ENCODE measurements around the gene GRHL3. TPM values are rescaled to one million over a fixed set of nuclear protein-coding genes. Genes with fewer than 3 reads are reported as not detected.

Gene GRHL3
- total and polyA plus RNA-seq, 5 donors from 2014 or later = not detected

DNA sequence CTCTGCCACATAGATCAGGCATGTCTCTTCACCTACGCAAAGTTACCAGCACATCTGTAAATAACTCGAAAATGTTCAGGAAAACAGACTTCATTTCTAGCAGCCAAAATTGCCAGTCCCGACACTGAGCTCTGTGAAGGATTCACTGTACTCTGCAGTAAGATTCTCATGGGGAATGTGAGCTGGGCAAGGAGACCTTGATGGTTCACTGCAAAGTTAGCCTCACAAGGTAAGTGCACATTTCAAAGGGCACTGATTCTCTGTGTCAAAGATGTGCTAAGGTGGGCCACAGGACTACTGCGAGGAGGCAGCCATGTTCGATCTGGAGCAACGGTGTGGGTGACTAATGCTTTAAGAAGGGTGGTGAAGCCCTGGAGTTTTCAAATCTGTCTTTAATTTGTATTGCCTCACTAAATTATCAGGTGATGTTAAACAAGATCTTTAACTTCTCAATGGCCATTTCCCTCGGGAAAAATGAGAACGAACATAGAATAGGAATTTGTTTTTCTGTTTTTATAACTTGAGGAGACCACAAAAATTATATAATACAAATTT is 69.3 kb downstream of the GRHL3 start:
- DNase-seq (no peak), ATAC-seq (ENCODE audit: low read depth in 2 of 2) (no peak)
- no peak overlapping the region for H3K4me3 ChIP-seq (ENCODE audit: low read depth, low read length)
- no peak overlapping the region for H3K27ac ChIP-seq (ENCODE audit: insufficient read depth, low read length, poor library complexity, severe bottlenecking)
- Mint-ChIP-seq H3K4me3 (no peak overlapping the region), H3K27me3 (no peaks in the 10 kb centered on the region), H3K27ac (no peak overlapping the region), H3K36me3 (peaks cover 3% of the 10 kb centered on the region), H3K4me1 (peaks cover 28 to 50% (median 38%) of the 10 kb centered on the region in 4 donors), H3K9me3 (no peaks in the 10 kb centered on the region)
- H3K9me3 ChIP-seq (ENCODE audit: control insufficient read depth in 2 of 2, low read length in 2 of 2) = no peaks in the 10 kb centered on the region
- H3K36me3 ChIP-seq (ENCODE audit: control insufficient read depth, insufficient read depth, low read length) = no peaks in the 10 kb centered on the region
- peaks cover 43% of the 10 kb centered on the region for H3K4me1 ChIP-seq (ENCODE audit: control insufficient read depth, insufficient read depth, low read length, poor library complexity, severe bottlenecking)
- no peaks in the 10 kb centered on the region for H3K27me3 ChIP-seq (ENCODE audit: control insufficient read depth, insufficient read depth, low read length)

GRCh38 chr1:24389231-24389678 is 70.1 kb downstream of the GRHL3 start:
- Histone ChIP-seq H3K9me3 (ENCODE audit: control insufficient read depth in 2 of 2, low read length in 2 of 2) (no peaks in the 10 kb centered on the region), H3K27me3 (ENCODE audit: control insufficient read depth, insufficient read depth, low read length) (no peaks in the 10 kb centered on the region), H3K4me3 (ENCODE audit: low read depth, low read length) (no peak overlapping the region), H3K36me3 (ENCODE audit: control insufficient read depth, insufficient read depth, low read length) (no peaks in the 10 kb centered on the region), H3K27ac (ENCODE audit: insufficient read depth, low read length, poor library complexity, severe bottlenecking) (no peak overlapping the region), H3K4me1 (ENCODE audit: control insufficient read depth, insufficient read depth, low read length, poor library complexity, severe bottlenecking) (peaks cover 47% of the 10 kb centered on the region)
- DNase-seq = no peak
- H3K27me3 Mint-ChIP-seq = no peaks in the 10 kb centered on the region
- no peaks in the 10 kb centered on the region for H3K9me3 Mint-ChIP-seq
- ATAC-seq (ENCODE audit: low read depth in 2 of 2) = no peak
- no peak overlapping the region for H3K4me3 Mint-ChIP-seq
- no peak overlapping the region for H3K27ac Mint-ChIP-seq
- peaks cover 3% of the 10 kb centered on the region for H3K36me3 Mint-ChIP-seq
- H3K4me1 Mint-ChIP-seq = peaks cover 28 to 50% (median 38%) of the 10 kb centered on the region in 4 donors

- H3K4me3 Mint-ChIP-seq = peak overlapping the region; percentile 85 to 96 (median 88)
- ATAC-seq (ENCODE audit: low read depth in 2 of 2) = peak; percentile 65 to 73
- H3K27ac Mint-ChIP-seq = peak overlapping the region; percentile 96 to 98 (median 98)
- no peaks in the 10 kb centered on the region for H3K27me3 ChIP-seq (ENCODE audit: control insufficient read depth, insufficient read depth, low read length)
- H3K9me3 Mint-ChIP-seq = no peaks in the 10 kb centered on the region
- H3K27ac ChIP-seq (ENCODE audit: insufficient read depth, low read length, poor library complexity, severe bottlenecking) = peak overlapping the region; percentile 88
- DNase-seq = peak; percentile 59 to 86 (median 71)
- peak overlapping the region; percentile 88 for H3K4me3 ChIP-seq (ENCODE audit: low read depth, low read length)
- peaks cover 22 to 36% (median 29%) of the 10 kb centered on the region in 4 donors for H3K4me1 Mint-ChIP-seq
- peaks cover 29% of the 10 kb centered on the region for H3K4me1 ChIP-seq (ENCODE audit: control insufficient read depth, insufficient read depth, low read length, poor library complexity, severe bottlenecking)
- no peaks in the 10 kb centered on the region for H3K9me3 ChIP-seq (ENCODE audit: control insufficient read depth in 2 of 2, low read length in 2 of 2)
- H3K27me3 Mint-ChIP-seq = no peaks in the 10 kb centered on the region
- H3K36me3 Mint-ChIP-seq = peaks cover 3% of the 10 kb centered on the region
- no peaks in the 10 kb centered on the region for H3K36me3 ChIP-seq (ENCODE audit: control insufficient read depth, insufficient read depth, low read length)
These were observed 72.0 kb downstream of the GRHL3 start for GRCh38 chr1:24390924-24391782.

DNA sequence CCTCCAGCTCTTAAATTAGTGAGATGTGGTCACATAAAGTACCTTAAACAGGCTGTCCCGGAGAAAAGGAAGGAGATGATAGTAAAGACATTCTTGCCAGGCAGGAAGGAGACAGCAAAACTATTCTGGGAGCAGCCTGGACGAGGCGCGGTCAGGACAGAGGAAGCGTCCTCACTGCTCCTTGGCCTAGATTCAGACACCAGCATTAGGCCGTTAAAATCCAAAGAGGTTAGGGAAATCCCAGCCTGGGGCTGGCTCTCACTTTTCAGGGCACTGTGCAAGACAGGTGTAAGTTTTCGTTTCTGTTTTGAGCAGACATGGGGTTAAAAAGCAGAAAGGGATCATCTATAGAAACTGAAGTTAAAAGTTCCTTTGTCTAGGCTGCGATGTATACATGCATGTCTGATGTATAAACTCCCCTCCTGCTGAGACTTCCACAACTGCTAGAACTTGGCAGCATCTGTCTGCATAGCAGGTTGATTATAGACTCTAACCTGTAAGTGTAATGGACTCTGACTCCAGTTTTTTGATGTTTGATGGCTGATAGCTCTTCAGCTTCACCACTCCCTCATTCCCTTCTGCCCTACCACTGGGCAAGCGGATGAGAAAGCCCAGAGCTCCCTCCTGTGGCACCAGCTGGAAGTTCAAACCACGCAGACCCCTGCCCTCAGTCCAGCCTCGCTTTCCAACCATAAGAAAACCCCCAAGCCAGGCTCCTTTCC is 72.9 kb downstream of the GRHL3 start:
- H3K27ac Mint-ChIP-seq = peak overlapping the region; percentile 96 to 98 (median 98)
- Histone ChIP-seq H3K4me3 (ENCODE audit: low read depth, low read length) (peak overlapping the region; percentile 88), H3K9me3 (ENCODE audit: control insufficient read depth in 2 of 2, low read length in 2 of 2) (no peaks in the 10 kb centered on the region), H3K4me1 (ENCODE audit: control insufficient read depth, insufficient read depth, low read length, poor library complexity, severe bottlenecking) (peaks cover 29% of the 10 kb centered on the region), H3K27ac (ENCODE audit: insufficient read depth, low read length, poor library complexity, severe bottlenecking) (peak overlapping the region; percentile 88), H3K36me3 (ENCODE audit: control insufficient read depth, insufficient read depth, low read length) (no peaks in the 10 kb centered on the region), H3K27me3 (ENCODE audit: control insufficient read depth, insufficient read depth, low read length) (no peaks in the 10 kb centered on the region)
- peaks cover 3% of the 10 kb centered on the region for H3K36me3 Mint-ChIP-seq
- peak; percentile 73 to 75 for ATAC-seq (ENCODE audit: low read depth in 2 of 2)
- peak; percentile 38 to 80 (median 60) for DNase-seq
- H3K4me3 Mint-ChIP-seq = peak overlapping the region; percentile 85 to 96 (median 88)
- H3K4me1 Mint-ChIP-seq = peaks cover 22 to 34% (median 26%) of the 10 kb centered on the region in 4 donors
- H3K9me3 Mint-ChIP-seq = no peaks in the 10 kb centered on the region
- H3K27me3 Mint-ChIP-seq = no peaks in the 10 kb centered on the region

DNA sequence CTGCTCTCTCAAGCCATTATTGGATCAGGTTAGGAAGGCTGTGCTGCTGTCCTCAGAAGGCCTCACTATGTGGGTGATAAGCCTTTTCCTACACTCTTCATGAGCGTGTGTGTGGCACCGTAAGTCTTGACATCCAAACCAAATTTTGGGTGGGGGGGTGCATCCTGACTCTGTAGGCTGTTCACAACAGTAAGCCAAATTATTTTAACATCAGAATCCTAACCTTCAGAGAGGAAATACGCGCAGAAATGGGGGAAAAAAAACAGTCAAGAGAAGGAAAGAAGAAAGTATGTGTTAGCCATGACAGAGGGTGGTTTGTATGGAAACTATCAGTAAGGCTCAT is 73.4 kb downstream of the GRHL3 start:
- DNase-seq (no peak), ATAC-seq (ENCODE audit: low read depth in 2 of 2) (no peak)
- Mint-ChIP-seq H3K9me3 (no peaks in the 10 kb centered on the region), H3K4me3 (peak overlapping the region in 3 of 4 donors; percentile 85 to 89 (median 86)), H3K27ac (peak overlapping the region; percentile 96 to 98 (median 98)), H3K36me3 (peaks cover 3% of the 10 kb centered on the region), H3K4me1 (peaks cover 25 to 34% (median 26%) of the 10 kb centered on the region in 4 donors), H3K27me3 (no peaks in the 10 kb centered on the region)
- Histone ChIP-seq H3K4me1 (ENCODE audit: control insufficient read depth, insufficient read depth, low read length, poor library complexity, severe bottlenecking) (peaks cover 29% of the 10 kb centered on the region), H3K9me3 (ENCODE audit: control insufficient read depth in 2 of 2, low read length in 2 of 2) (no peaks in the 10 kb centered on the region), H3K27ac (ENCODE audit: insufficient read depth, low read length, poor library complexity, severe bottlenecking) (peak overlapping the region; percentile 88), H3K27me3 (ENCODE audit: control insufficient read depth, insufficient read depth, low read length) (no peaks in the 10 kb centered on the region), H3K4me3 (ENCODE audit: low read depth, low read length) (peak overlapping the region; percentile 88), H3K36me3 (ENCODE audit: control insufficient read depth, insufficient read depth, low read length) (no peaks in the 10 kb centered on the region)

DNA sequence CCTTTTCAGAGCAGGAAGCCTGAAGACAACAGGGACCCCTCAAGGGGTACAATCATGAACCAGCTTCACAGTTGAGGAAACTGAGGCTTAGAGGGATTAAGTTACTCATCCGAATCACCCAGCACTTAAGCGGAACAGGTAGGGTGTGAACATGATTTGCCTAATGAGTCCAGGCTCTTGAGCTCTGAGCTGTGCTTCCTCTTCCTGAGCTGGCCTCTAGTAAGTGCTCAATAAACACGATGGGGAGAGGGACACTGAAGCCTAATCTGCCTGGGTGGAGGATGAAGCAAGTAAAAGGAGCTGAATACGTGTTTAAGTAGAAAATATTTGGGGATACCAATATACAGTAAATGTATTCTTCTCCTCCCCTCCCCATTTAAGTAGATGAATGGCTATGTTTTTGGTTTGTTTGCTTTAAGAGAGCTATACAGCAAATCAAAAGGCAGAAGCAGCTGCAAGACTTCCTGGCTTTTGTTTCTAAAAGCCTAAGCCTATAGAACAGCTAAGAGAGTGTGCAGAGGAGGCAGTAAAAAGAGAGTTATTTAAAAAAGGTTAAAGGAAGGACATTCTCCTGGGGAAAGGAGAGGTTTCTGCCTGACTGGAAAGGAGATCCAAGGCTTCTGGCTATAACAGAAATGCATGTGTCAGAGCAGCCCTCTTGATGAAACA is 74.0 kb downstream of the GRHL3 start:
- Mint-ChIP-seq H3K4me1 (peaks cover 25 to 34% (median 26%) of the 10 kb centered on the region in 4 donors), H3K27me3 (no peaks in the 10 kb centered on the region), H3K4me3 (peak overlapping the region in 2 of 4 donors; percentile 14 to 85), H3K9me3 (no peaks in the 10 kb centered on the region), H3K27ac (peak overlapping the region; percentile 58 to 96 (median 88)), H3K36me3 (peaks cover 3% of the 10 kb centered on the region)
- no peak for ATAC-seq (ENCODE audit: low read depth in 2 of 2)
- H3K9me3 ChIP-seq (ENCODE audit: control insufficient read depth in 2 of 2, low read length in 2 of 2) = no peaks in the 10 kb centered on the region
- H3K4me1 ChIP-seq (ENCODE audit: control insufficient read depth, insufficient read depth, low read length, poor library complexity, severe bottlenecking) = peaks cover 29% of the 10 kb centered on the region
- peak overlapping the region; percentile 8 for H3K4me3 ChIP-seq (ENCODE audit: low read depth, low read length)
- DNase-seq = peak in 2 of 3 donors; percentile 10 to 50
- no peaks in the 10 kb centered on the region for H3K27me3 ChIP-seq (ENCODE audit: control insufficient read depth, insufficient read depth, low read length)
- H3K36me3 ChIP-seq (ENCODE audit: control insufficient read depth, insufficient read depth, low read length) = no peaks in the 10 kb centered on the region
- H3K27ac ChIP-seq (ENCODE audit: insufficient read depth, low read length, poor library complexity, severe bottlenecking) = peak overlapping the region; percentile 88

DNA sequence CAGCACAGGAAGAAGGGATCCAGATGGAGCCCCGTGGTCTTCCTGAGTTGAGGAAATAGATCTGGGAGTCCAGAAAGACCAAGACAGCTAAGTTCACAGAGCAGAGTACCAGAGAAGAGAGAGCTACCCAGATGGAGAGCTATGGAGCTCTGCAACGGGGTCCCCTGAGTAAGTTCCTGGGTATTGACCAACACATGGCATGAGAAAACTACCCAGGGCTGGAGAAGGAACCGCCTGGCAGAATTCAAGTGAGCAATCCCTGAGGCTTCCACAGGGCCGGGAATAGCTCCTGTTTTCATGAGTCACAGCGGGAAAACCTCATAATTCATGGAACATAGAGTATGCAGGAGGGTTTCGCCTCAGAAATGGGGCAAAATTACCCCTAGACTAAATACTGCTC is 74.7 kb downstream of the GRHL3 start:
- H3K4me1 ChIP-seq (ENCODE audit: control insufficient read depth, insufficient read depth, low read length, poor library complexity, severe bottlenecking) = peaks cover 29% of the 10 kb centered on the region
- no peaks in the 10 kb centered on the region for H3K27me3 ChIP-seq (ENCODE audit: control insufficient read depth, insufficient read depth, low read length)
- DNase-seq = no peak
- H3K4me3 Mint-ChIP-seq = no peak overlapping the region
- ATAC-seq (ENCODE audit: low read depth in 2 of 2) = no peak
- H3K27me3 Mint-ChIP-seq = no peaks in the 10 kb centered on the region
- no peak overlapping the region for H3K4me3 ChIP-seq (ENCODE audit: low read depth, low read length)
- H3K9me3 Mint-ChIP-seq = no peaks in the 10 kb centered on the region
- H3K36me3 Mint-ChIP-seq = peaks cover 3% of the 10 kb centered on the region
- H3K4me1 Mint-ChIP-seq = peaks cover 25 to 34% (median 26%) of the 10 kb centered on the region in 4 donors
- no peaks in the 10 kb centered on the region for H3K36me3 ChIP-seq (ENCODE audit: control insufficient read depth, insufficient read depth, low read length)
- peak overlapping the region in 2 of 3 donors; percentile 88 to 96 for H3K27ac Mint-ChIP-seq
- H3K9me3 ChIP-seq (ENCODE audit: control insufficient read depth in 2 of 2, low read length in 2 of 2) = no peaks in the 10 kb centered on the region
- H3K27ac ChIP-seq (ENCODE audit: insufficient read depth, low read length, poor library complexity, severe bottlenecking) = no peak overlapping the region

Measured in CD4-positive, CD25-positive, alpha-beta regulatory T cell (primary cell).